CD4-positive, alpha-beta memory T cell (primary cell): ENCODE measurements around the gene TMBIM6. TPM values are rescaled to one million over a fixed set of nuclear protein-coding genes. Genes with fewer than 3 reads are reported as not detected.

ENCODE experiments used
- CTCF ChIA-PET: fragments of 350-600 bp; sonication (Branson Sonifier 250); formaldehyde crosslinking; loops from one replicate; lab custom pipeline; 2021; ENCODE audit warnings: inconsistent platforms; ENCODE audit not compliant: partially characterized antibody; lab: Charles Lee
- POLR2A ChIA-PET: fragments of 350-600 bp; sonication (Branson Sonifier 250); formaldehyde crosslinking; loops from one replicate; lab custom pipeline; 2021; ENCODE audit not compliant: partially characterized antibody; lab: Charles Lee
- DNase-seq, 5 donors: peaks; one replicate each; pipeline versions ENCODE4 v3.0.0 to v3.0.0-alpha.2; 2020 to 2022; ENCODE audit warnings: mixed read lengths in 1 of 5
- H3K27ac ChIP-seq: one replicate; pipeline ENCODE4 v1.7.0; 2013; ENCODE audit warnings: low read depth, low read length
- H3K27me3 ChIP-seq: 2 replicates; pipeline ENCODE4 v1.7.0; 2013; ENCODE audit warnings: mild to moderate bottlenecking, low read length, moderate library complexity; ENCODE audit not compliant: insufficient read depth
- H3K36me3 ChIP-seq: 2 replicates; pipeline ENCODE4 v1.7.0; 2013; ENCODE audit warnings: mild to moderate bottlenecking, low read length, moderate library complexity; ENCODE audit not compliant: insufficient read depth
- H3K4me1 ChIP-seq: 2 replicates; pipeline ENCODE4 v1.7.0; 2013; ENCODE audit warnings: mild to moderate bottlenecking, low read length, moderate library complexity; ENCODE audit not compliant: insufficient read depth
- H3K4me3 ChIP-seq, 2 donors: one replicate each; pipeline ENCODE4 v1.7.0; 2013; ENCODE audit warnings: low read length in 2 of 2, mild to moderate bottlenecking in 1 of 2
- H3K9me3 ChIP-seq, 2 donors: one replicate each; pipeline ENCODE4 v1.7.0; 2013; ENCODE audit warnings: low read length in 2 of 2, control low read depth in 1 of 2; ENCODE audit not compliant: control insufficient read depth in 1 of 2
- H3K27ac Mint-ChIP-seq, 7 donors: one replicate each; pipeline ENCODE4 v1.8.0; 2020 to 2021; ENCODE audit warnings: mixed read lengths in 7 of 7, mild to moderate bottlenecking in 6 of 7, inconsistent platforms in 3 of 7, moderate library complexity in 3 of 7
- H3K27me3 Mint-ChIP-seq, 2 donors: one replicate each; pipeline ENCODE4 v1.8.0; 2020 to 2021; ENCODE audit warnings: mixed read lengths in 2 of 2
- H3K36me3 Mint-ChIP-seq, 2 donors: one replicate each; pipeline ENCODE4 v1.8.0; 2020 to 2021; ENCODE audit warnings: mixed read lengths in 2 of 2, inconsistent platforms in 1 of 2, mild to moderate bottlenecking in 1 of 2
- H3K4me1 Mint-ChIP-seq, 4 donors: one replicate each; pipeline ENCODE4 v1.8.0; 2020 to 2021; ENCODE audit warnings: mixed read lengths in 4 of 4, mild to moderate bottlenecking in 1 of 4
- H3K4me3 Mint-ChIP-seq, 8 donors: one replicate each; pipeline ENCODE4 v1.8.0; 2020 to 2021; ENCODE audit warnings: mixed read lengths in 8 of 8, mild to moderate bottlenecking in 7 of 8, moderate library complexity in 6 of 8, inconsistent platforms in 3 of 8
- H3K9me3 Mint-ChIP-seq, 8 donors: one replicate each; pipeline ENCODE4 v1.8.0; 2020 to 2021; ENCODE audit warnings: mixed read lengths in 8 of 8, mild to moderate bottlenecking in 5 of 8, inconsistent platforms in 3 of 8, moderate library complexity in 1 of 8
- intact Hi-C: fragments of 100-400 bp; cut with micrococcal nuclease; formaldehyde crosslinking; loops from one replicate; pipeline ENCODE4 v1.15.1; 2023
- polyA plus RNA-seq, 2 donors: library from polyadenylated mRNA; unstranded; fragments of 300-500 nt; fragmentation: Illumina TruSeq; gene quantifications; one replicate each; pipeline ENCODE4 v1.2.3, GENCODE V29; 2021
- total RNA-seq, 2 experiments: library from RNA; stranded (reverse); gene quantifications; one replicate each; pipeline ENCODE4 v1.2.3, GENCODE V29; 2021

Gene TMBIM6
- total and polyA plus RNA-seq, 4 experiments from 2014 or later: 421 to 2,112 (median 655) TPM

GRCh38 chr12:49798934-49799333, 57.6 kb downstream of the TMBIM6 start:
- H3K4me3 Mint-ChIP-seq: no peak overlapping the region
- H3K27ac Mint-ChIP-seq: peak overlapping the region in 1 of 7 donors; percentile 65
- peaks cover 0 to 5% (median 0%) of the 10 kb centered on the region in 8 donors for H3K9me3 Mint-ChIP-seq
- H3K4me1 ChIP-seq: no peaks in the 10 kb centered on the region
- no peak overlapping the region for H3K27ac ChIP-seq
- ChIA-PET POLR2A (no interaction called here), CTCF (interaction anchor here (1.3 kb wide), 1 partner anchor 12 kb away, joined by 3 read pairs; no protein-coding TSS in a partner anchor)
- no peak overlapping the region for H3K4me3 ChIP-seq
- H3K4me1 Mint-ChIP-seq: no peaks in the 10 kb centered on the region
- DNase-seq: no peak
- no peaks in the 10 kb centered on the region for H3K27me3 Mint-ChIP-seq
- intact Hi-C loops: no loop called here
- no peaks in the 10 kb centered on the region for H3K36me3 ChIP-seq
- H3K27me3 ChIP-seq: no peaks in the 10 kb centered on the region
- H3K9me3 ChIP-seq: no peaks in the 10 kb centered on the region
- H3K36me3 Mint-ChIP-seq: peaks cover 12 to 16% of the 10 kb centered on the region in 2 donors

GRCh38 chr12:49800421-49801140, 59.2 kb downstream of the TMBIM6 start:
- Mint-ChIP-seq H3K4me3 (no peak overlapping the region), H3K4me1 (no peaks in the 10 kb centered on the region)

DNA sequence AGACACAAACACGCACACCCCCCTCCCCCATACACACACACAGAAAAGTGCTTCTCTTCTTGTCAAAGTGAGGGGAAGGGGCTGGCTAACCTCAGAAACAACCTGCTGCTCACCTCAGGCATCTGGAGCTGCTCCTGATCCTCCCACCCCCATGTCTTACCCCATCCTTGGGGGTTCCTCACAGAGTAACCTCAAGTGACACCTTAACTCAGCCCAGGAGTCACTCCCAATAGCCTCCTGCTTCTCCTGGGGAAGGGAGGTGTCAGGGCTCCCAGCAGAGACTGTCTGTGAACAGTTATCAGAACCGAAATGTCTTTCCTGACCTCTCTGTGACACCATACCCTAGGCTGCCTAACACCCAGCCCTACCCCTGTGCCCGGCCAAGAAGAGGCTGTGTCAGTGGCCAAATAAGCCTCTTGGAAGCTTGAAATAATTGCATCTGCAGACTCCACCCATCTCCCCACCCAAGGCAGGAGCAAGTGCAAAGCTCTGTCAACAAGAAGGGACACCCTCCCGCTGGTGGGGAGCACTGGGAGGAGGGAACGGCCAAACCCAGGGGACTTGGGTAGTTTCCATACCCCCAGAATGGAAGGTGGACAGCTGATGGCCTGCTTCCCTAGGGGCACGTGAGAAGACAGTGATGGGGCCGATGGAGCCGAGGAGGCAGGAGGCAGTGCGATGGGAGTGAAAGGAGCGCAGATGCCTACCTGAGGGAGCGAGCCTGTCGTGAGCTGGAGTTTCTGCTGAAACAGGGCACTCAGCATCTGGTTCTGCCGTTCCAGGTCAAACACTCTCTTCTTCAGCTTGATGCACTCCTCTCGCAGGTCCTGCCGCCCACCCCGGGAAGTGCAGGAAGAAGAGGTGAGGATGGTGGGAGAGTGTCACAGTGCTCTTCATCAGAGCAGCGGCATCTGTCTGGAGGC, 60.0 kb downstream of the TMBIM6 start:
- POLR2A ChIA-PET: interaction anchor here (2.6 kb wide), 1 partner anchor 60 kb away, joined by 7 read pairs; the partner anchor contains the start of gene TMBIM6
- CTCF ChIA-PET: interaction anchor here (0.5 to 0.6 kb wide), 2 partner anchors 37 to 266 kb away, joined by 3 read pairs; no protein-coding TSS in a partner anchor
- no peak overlapping the region for H3K27ac ChIP-seq
- no peaks in the 10 kb centered on the region for H3K9me3 ChIP-seq
- no peak for DNase-seq
- Mint-ChIP-seq H3K27me3 (no peaks in the 10 kb centered on the region), H3K9me3 (peaks cover 0 to 5% (median 0%) of the 10 kb centered on the region in 8 donors), H3K4me1 (peaks cover 0 to 1% (median 0%) of the 10 kb centered on the region in 4 donors), H3K36me3 (peaks cover 18 to 21% of the 10 kb centered on the region in 2 donors), H3K27ac (peak overlapping the region in 1 of 7 donors; percentile 64), H3K4me3 (no peak overlapping the region)
- no peak overlapping the region for H3K4me3 ChIP-seq
- no peaks in the 10 kb centered on the region for H3K4me1 ChIP-seq
- no peaks in the 10 kb centered on the region for H3K36me3 ChIP-seq
- intact Hi-C loops: no loop called here
- no peaks in the 10 kb centered on the region for H3K27me3 ChIP-seq

More at GRCh38 chr12:49800421-49801140, 59.2 kb downstream of the TMBIM6 start:
- DNase-seq: no peak
- ChIA-PET CTCF (interaction anchor here (0.6 to 1.0 kb wide), 2 partner anchors 46 to 267 kb away, joined by 3 read pairs; no protein-coding TSS in a partner anchor), POLR2A (interaction anchor here (2.6 kb wide), 1 partner anchor 59 kb away, joined by 7 read pairs; the partner anchor contains the start of gene TMBIM6)
- H3K36me3 Mint-ChIP-seq: peaks cover 18% of the 10 kb centered on the region in 2 donors
- Histone ChIP-seq H3K9me3 (no peaks in the 10 kb centered on the region), H3K27me3 (no peaks in the 10 kb centered on the region), H3K36me3 (no peaks in the 10 kb centered on the region), H3K4me1 (no peaks in the 10 kb centered on the region), H3K27ac (no peak overlapping the region), H3K4me3 (no peak overlapping the region)
- intact Hi-C loops: no loop called here
- peaks cover 0 to 5% (median 0%) of the 10 kb centered on the region in 8 donors for H3K9me3 Mint-ChIP-seq
- peak overlapping the region in 1 of 7 donors; percentile 15 for H3K27ac Mint-ChIP-seq
- H3K27me3 Mint-ChIP-seq: no peaks in the 10 kb centered on the region

DNA sequence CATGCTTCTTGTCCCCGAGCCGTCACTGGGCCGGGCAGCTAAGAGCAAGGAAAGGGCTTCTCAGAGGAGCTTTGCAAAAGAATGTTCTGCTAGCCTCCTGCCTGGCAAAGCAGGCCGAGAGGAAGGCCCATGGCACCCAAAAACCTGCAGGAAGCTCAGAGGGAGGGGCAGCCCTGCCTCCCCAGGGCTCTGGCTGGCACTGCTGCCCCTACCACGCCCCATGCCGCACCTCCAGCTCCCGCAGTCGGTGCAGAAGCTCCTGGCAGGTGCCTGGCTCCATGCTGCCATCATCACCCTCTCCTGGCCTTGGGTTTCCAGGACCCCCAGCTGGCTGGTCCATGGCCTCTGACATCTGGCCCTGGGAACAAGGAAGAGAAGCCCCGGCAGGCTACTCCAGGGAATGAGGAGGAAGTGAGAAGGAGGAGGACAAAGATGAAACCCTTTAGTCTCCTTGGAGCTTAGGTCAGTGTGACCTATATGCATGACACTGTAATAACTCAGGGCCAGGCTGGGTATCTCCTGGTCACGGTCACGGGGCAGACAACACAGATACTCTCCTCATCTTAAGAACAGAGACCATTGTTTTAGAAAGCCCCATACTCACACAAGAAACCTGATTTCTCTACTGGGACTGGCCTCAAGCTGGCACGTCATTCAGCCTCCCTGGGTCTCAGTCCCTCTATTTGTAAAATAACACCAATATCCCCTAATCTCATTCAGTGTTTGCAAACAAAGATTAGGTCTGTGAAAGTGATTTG, 62.5 kb downstream of the TMBIM6 start:
- H3K27me3 ChIP-seq: no peaks in the 10 kb centered on the region
- peaks cover 0 to 2% (median 0%) of the 10 kb centered on the region in 4 donors for H3K4me1 Mint-ChIP-seq
- H3K9me3 Mint-ChIP-seq: peaks cover 0 to 5% (median 0%) of the 10 kb centered on the region in 8 donors
- H3K4me1 ChIP-seq: no peaks in the 10 kb centered on the region
- no peak for DNase-seq
- intact Hi-C loops: no loop called here
- peaks cover 15% of the 10 kb centered on the region in 2 donors for H3K36me3 Mint-ChIP-seq
- H3K36me3 ChIP-seq: no peaks in the 10 kb centered on the region
- no peak overlapping the region for H3K27ac Mint-ChIP-seq
- no peak overlapping the region for H3K4me3 ChIP-seq
- no peak overlapping the region for H3K4me3 Mint-ChIP-seq
- no peaks in the 10 kb centered on the region for H3K9me3 ChIP-seq
- CTCF ChIA-PET: interaction anchor here (1.2 to 1.5 kb wide), 2 partner anchors 26 to 36 kb away, joined by 3 read pairs; no protein-coding TSS in a partner anchor
- no peak overlapping the region for H3K27ac ChIP-seq
- no peaks in the 10 kb centered on the region for H3K27me3 Mint-ChIP-seq
- POLR2A ChIA-PET: no interaction called here

GRCh38 chr12:49804821-49805220, 63.5 kb downstream of the TMBIM6 start:
- POLR2A ChIA-PET: no interaction called here
- CTCF ChIA-PET: interaction anchor here (1.0 to 1.2 kb wide), 2 partner anchors 27 to 141 kb away, joined by 3 read pairs; no protein-coding TSS in a partner anchor

GRCh38 chr12:49805409-49805808, 64.1 kb downstream of the TMBIM6 start:
- POLR2A ChIA-PET: no interaction called here
- no peak for DNase-seq
- H3K27ac Mint-ChIP-seq: peak overlapping the region in 1 of 7 donors; percentile 53

More at GRCh38 chr12:49804821-49805220, 63.5 kb downstream of the TMBIM6 start:
- Mint-ChIP-seq H3K36me3 (peaks cover 11 to 14% of the 10 kb centered on the region in 2 donors), H3K4me3 (no peak overlapping the region), H3K4me1 (peaks cover 0 to 2% (median 0%) of the 10 kb centered on the region in 4 donors), H3K27ac (no peak overlapping the region), H3K27me3 (no peaks in the 10 kb centered on the region), H3K9me3 (peaks cover 0 to 4% (median 0%) of the 10 kb centered on the region in 8 donors)
- Histone ChIP-seq H3K9me3 (no peaks in the 10 kb centered on the region), H3K27ac (no peak overlapping the region), H3K27me3 (no peaks in the 10 kb centered on the region), H3K36me3 (no peaks in the 10 kb centered on the region), H3K4me1 (no peaks in the 10 kb centered on the region), H3K4me3 (no peak overlapping the region)
- intact Hi-C loops: no loop called here
- no peak for DNase-seq

More at GRCh38 chr12:49805409-49805808, 64.1 kb downstream of the TMBIM6 start:
- no peak overlapping the region for H3K4me3 Mint-ChIP-seq
- H3K4me1 ChIP-seq: no peaks in the 10 kb centered on the region
- H3K36me3 ChIP-seq: no peaks in the 10 kb centered on the region
- peaks cover 0 to 4% (median 0%) of the 10 kb centered on the region in 8 donors for H3K9me3 Mint-ChIP-seq
- no peaks in the 10 kb centered on the region for H3K27me3 ChIP-seq
- no peak overlapping the region for H3K27ac ChIP-seq
- H3K4me1 Mint-ChIP-seq: peaks cover 0 to 2% (median 0%) of the 10 kb centered on the region in 4 donors
- H3K27me3 Mint-ChIP-seq: no peaks in the 10 kb centered on the region
- H3K36me3 Mint-ChIP-seq: peaks cover 10 to 11% of the 10 kb centered on the region in 2 donors
- no peak overlapping the region for H3K4me3 ChIP-seq
- CTCF ChIA-PET: interaction anchor here (1.0 kb wide), 1 partner anchor 141 kb away, joined by 3 read pairs; no protein-coding TSS in a partner anchor
- intact Hi-C loops: no loop called here
- H3K9me3 ChIP-seq: no peaks in the 10 kb centered on the region
